ENCODE measurements around the gene FA2H.
"Not testable (repeated sequence)": the region's sequence is repeated elsewhere in the genome, so short reads cannot be mapped to it uniquely, and the experiment has no call there.

The FA2H gene, protein sequence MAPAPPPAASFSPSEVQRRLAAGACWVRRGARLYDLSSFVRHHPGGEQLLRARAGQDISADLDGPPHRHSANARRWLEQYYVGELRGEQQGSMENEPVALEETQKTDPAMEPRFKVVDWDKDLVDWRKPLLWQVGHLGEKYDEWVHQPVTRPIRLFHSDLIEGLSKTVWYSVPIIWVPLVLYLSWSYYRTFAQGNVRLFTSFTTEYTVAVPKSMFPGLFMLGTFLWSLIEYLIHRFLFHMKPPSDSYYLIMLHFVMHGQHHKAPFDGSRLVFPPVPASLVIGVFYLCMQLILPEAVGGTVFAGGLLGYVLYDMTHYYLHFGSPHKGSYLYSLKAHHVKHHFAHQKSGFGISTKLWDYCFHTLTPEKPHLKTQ

DNA sequence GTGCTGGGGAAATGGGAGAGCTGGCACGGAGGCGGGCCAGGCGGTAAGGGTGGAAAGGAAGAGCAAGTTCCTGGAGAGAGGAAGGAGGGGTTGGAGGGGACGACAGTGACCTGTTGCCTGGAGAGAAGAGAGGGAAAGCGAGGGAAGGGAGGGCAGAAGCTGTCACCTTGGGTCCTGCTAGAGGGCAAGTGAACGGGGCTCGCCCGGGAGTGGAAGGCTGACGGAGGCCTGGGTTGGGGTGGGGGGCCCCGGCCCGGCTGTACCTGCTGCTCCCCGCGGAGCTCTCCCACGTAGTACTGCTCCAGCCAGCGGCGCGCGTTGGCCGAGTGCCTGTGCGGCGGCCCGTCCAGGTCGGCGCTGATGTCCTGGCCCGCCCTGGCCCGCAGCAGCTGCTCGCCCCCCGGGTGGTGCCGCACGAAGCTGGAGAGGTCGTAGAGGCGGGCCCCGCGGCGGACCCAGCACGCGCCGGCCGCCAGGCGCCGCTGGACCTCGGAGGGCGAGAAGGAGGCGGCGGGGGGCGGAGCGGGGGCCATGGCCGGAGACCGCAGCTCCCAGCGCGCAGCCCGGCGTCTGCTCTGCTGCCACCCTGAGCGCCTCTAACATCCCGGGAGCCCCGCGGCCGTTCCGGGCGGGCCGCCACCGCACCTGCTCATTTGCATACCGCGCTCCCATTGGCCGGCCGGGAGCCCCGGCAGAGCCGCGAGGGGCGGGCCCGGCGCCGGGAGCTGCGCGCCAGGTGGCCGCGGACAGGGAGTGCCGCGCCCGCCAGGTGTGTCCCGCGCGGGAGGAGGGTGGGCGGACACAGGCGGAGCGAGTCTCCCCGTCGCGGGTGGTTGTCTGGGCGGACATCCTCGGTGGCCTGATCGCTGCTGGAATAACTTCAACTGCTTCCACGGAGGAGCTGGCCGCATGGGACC is at the start of gene FA2H:
Gene FA2H, minus strand, starts transcription at position 598 of the 917 bp plus-strand sequence. Its CDS starts 65 bp downstream, at position 533.
- DNase-seq (ENCODE audit: low read depth in 2 of 2) = peak; percentile 19 to 59

DNA sequence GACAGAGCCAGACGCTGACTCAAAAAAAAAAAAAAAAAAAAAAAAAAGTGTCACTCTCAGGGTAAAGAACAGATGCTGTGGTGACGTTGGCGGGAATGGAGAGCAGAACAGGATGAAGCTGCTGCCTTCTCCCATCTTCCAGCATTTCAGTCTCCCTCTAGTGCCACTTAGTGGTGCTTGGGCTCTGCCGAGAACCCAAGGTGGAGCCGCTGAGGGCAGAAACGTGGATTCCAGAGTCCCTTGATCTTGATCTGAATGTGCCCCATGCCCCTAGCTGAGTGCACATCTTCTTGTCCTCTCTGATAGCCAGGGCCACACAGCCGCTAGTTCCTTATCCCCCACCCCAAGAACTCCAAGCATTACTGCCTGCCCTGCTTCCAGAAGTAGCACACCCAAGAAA is 43.2 kb upstream of the FA2H start:
- DNase-seq (ENCODE audit: low read depth in 2 of 2) = no peak

DNA sequence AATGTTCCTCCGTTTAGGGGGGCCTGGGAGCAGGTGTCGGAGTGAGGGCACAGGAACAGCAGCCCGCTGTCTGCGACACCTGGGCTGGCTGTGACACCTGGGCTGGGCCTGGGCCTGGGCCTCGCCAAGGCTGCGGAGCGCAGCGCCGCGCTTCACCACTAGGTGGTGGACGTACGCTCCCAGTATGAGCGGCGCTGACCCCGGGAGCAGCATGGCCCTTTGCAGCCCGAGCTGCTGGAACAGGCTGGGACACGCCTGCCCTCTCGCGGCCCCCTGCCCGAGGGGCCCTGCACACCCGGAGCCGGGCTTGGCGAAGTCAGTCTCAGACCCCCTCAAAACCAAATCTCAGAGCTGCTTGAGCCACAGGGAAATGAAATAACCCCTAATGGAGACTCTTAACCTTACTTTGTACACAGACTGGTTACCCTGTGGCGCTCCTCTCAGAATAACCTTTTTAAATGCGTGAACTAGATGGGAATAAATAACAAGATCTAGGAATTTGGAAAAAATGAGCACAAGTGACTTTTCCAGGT is 38.6 kb upstream of the FA2H start:
- DNase-seq (ENCODE audit: low read depth in 2 of 2) = peak; percentile 56 to 72

DNA sequence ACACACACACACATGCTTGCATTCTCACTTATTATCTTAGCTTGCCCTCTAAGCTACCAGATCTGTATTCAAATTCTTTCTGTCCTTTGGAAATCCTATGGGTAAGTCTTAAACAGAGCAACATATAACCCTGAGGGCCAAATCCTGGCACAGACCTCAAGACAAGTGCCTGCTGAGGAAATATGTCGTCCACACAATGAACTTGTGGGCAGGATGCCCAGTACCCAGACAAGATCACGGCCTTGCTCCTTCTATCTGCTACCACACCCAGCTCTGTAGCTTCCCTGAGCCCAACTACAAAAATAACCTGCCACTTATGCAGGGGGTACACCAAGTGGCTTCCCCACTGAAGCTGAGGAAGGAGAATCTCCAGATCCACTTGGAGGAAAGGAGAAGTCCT is 37.3 kb upstream of the FA2H start:
- no peak for DNase-seq (ENCODE audit: low read depth in 2 of 2)

DNA sequence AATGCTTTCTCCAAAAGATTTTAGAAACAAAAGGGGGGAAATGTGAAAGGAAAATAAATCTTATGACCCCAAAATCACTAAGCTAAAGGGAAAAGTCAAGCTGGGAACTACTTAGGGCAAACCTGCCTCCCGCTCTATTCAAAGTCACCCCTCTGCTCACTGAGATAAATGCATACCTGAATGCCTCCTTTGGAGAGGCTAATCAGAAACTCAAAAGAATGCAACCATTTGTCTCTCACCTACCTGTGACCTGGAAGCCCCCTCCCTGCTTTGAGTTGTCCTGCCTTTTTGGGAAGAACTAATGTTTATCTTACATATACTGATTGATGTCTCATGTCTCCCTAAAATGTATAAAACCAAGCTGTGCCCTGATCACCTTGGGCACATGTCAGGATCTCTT is 36.6 kb upstream of the FA2H start:
- not testable (repeated sequence) for DNase-seq (ENCODE audit: low read depth in 2 of 2)

DNA sequence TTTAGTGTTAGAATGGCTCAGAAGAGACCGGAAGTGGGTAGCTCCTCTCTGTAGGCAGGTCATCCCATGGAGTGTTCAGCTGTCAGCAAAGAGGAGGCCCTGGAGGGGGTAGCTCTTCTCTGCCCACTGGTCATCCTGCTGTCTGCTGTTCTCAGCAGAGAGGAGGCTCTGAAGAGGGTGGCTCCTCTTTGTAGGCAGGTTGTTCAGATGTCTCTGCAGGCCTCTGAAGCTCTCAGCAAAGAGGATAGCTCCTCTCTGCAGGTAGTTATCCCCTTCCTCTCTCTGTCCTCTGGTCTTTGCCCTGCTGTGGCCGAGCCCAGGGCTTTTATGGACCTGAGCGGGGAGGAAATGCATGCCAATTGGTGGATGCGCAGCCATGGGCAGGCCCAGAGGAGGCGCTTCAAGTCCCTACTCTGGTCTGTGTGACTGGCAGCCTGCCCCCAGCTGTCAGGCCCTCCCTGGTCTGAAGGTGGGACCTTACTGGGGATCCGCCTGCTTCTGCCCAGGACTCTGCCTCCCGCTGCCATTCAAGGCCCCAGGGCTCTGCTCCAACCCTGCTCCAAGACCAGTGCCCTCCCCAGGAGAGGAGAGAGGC is 32.5 kb upstream of the FA2H start:
- no peak for DNase-seq (ENCODE audit: low read depth in 2 of 2)

DNA sequence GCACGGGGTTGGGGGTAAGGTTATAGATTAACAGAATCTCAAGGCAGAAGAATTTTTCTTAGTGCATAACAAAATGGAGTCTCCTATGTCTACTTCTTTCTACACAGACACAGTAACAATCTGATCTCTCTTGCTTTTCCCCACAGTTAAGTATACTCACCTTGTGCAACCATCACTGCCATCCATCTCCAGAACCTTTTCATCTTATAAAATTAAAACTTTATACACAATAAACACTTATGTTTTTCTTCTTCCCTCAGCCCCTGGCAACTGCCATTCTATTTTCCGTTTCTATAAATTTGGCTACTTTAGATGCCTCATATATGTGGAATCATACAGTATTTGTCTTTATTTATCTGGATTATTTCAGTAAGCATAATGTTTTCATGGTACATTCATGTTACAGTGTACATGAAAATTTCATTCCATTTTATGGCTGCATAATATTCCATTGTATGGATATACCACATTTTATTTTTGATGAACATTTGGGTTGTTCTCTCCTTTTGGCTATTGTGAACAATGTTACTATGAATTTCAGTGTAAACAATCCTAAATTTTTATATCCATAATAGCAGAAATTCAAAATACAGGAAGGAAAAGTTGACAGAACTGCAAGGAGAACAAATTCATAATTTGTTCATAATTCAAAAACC is 25.7 kb upstream of the FA2H start:
- no peak for DNase-seq (ENCODE audit: low read depth in 2 of 2)

DNA sequence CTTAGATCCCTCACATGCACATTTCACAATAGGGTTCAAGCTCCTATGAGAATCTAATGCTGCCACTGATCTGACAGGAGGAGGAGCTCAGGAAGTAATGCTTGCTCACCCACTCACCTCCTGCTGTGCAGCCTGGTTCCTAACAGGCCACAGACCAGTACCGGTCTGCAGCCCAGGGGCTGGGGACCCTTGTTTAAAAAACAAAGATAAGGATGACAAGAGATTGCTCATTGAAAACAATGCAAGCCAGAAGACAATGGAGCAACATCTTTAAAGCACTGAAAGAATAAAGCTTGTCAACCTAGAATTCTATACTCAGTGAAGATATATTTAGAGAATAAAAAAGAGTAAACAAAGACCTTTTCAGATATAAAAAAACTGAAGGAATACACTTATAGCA is 22.8 kb upstream of the FA2H start:
- no peak for DNase-seq (ENCODE audit: low read depth in 2 of 2)

DNA sequence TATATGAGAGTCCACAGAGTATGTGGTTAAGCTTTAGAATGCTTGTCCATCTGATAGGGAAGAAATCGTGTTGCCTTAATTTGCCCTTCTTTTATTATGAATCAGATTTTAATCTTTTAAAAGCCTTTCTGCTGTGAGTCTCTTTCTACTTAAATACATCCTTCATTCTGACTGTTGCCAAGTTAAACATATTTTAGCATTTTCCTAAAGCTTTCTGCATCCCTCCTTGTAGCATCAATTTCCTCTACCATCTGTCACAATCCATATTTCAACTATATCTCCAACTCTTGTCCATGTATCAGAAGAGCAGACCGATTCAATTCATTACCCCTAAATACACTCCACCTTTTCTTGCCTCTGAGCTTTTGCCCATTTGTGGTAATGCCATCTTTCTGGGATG is 20.5 kb upstream of the FA2H start:
- no peak for DNase-seq (ENCODE audit: low read depth in 2 of 2)

DNA sequence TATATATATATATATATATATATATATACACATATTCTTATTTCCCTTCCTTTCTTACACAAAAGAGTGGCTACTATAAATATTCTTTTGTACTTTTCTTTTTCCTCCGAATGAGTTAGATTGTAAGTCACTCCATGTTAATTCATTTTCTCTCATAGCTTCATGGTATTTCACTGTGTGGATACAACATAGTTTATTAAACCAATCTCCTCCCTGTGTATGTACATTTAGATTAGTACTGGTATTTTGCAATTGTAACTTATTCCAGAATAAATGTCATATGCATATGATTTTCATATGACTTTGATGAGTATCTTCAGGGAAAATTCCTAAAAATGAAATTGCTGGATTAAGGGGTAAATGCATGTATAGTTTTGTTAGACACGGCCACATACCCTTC is 20.0 kb upstream of the FA2H start:
- DNase-seq (ENCODE audit: low read depth in 2 of 2) = no peak

DNA sequence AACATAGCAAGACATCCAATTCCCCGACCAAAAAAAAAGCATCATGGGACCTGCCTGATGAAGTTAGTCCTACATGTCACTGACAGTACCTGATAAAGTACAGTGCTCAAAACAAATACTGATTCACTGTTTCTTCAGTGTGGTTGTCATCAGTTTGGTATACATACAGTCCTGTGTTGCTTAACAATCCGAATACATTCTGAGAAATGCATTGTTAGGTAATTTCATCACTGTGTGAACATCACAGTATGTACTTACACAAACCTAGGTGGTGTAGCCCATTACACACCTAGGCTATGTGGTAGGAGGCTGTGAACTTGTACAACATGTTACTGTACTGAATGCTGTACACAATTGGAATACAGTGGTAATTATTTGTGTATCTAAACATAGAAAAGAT is 19.0 kb upstream of the FA2H start:
- no peak for DNase-seq (ENCODE audit: low read depth in 2 of 2)

DNA sequence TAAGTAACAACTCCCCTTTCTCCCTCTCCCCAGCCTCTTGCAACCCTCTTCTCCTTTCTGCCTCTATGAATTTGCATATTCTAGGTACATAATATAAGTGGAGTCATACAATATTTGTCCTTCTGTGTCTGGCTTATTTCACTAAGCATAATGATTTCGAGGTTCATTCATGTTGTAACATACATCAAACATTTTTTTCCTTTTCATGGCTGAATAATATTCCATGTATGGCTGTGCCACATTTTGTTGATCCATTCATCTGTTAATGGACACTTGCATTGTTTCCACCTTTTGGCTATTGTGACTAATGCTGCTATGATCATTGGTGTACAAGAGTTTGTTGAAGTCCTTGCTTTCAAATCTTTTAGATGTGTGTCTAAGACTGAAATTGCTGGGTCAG is 17.6 kb upstream of the FA2H start:
- no peak for DNase-seq (ENCODE audit: low read depth in 2 of 2)

DNA sequence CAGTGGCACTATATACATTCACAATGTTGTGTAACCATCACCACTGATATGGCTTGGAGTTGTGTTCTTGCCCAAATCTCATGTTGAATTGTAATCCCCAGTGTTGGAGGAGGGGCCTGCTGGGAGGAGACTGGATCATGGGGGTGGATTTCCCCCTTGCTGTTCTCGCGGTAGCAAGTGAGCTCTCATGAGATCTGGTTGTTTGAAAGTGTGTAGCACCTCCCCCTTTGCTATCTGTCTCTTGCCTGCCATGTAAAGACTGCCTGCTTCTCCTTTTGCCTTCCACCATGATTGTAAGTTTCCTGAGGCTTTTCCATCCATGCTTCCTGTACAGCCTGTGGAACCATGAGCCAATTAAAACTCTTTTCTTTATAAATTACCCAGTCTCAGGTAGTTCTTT is 17.1 kb upstream of the FA2H start:
- DNase-seq (ENCODE audit: low read depth in 2 of 2) = not testable (repeated sequence)

DNA sequence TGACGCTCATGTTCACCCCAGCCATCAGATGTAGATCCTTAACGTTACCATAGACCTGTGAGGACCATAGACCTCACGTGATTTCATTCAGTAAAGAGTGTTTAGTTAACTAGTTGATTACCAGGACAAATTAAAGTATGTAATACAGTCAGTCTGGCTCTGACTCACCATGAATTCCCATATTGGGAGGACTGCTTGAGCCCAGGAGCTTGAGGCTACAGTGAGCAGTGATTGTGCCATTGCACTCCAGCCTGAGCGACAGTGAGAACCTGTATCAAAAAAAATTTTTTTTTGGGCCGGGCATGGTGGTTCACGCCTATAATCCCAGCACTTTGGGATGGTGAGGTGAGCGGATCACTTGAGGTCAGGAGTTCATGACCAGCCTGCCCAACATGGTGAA is 13.5 kb upstream of the FA2H start:
- no peak for DNase-seq (ENCODE audit: low read depth in 2 of 2)

DNA sequence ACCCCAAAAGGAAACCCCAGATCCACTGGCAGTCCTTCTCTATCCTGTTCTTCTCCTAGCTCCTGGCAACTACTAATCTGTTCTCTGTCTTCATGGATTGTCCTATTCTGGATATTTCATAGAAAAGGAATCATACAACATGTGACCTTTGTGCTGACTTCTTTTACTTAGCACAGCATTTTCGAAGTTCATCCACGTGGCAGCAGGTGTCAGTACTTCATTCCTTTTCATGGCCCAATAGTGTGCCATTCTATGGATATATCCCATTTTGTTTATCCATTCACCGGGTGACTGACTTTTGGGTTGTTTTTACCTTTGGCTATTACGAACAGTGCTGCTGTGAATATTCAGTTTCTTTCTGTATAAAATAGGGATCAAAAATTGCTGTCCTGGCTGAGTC is 10.4 kb upstream of the FA2H start:
- DNase-seq (ENCODE audit: low read depth in 2 of 2) = no peak

DNA sequence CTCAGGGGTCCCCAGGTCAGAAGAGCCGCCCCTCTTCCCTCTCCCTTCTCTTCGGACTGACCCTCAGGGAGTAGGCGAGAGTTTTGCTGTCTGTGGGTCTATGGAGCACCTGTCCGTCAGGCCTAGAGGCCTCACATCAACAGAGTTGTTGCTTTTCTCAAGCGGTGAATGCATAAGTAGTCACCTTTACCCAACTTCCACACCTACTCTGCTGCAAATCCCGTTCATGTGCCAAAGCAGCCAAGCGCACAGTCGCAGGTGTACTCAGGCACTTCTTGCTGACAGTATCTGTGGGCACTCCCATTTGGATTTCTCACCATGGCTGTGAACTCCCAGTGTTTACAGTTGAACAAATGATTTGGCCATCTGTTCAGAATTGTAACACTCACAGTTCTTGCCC is 4.0 kb upstream of the FA2H start:
- no peak for DNase-seq (ENCODE audit: low read depth in 2 of 2)

DNA sequence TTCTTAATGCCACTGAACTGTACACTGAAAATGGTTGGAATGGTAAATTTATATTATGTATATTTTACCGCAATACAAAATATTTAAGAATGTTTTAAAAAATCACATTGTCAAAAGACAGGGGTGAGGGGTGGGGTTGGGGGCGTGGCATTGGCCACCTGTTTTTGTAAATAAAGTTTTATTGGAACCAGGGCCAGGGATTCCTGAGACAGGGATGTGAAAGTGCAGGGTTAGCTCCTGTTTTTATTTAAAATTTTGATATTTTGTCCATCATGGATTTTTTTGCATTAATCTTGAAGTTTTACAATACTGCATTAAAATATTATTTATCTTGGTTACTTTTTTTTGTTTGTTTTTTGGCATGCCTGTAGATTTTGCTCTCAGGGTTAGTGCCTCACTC is 2.3 kb upstream of the FA2H start:
- DNase-seq (ENCODE audit: low read depth in 2 of 2) = no peak

DNA sequence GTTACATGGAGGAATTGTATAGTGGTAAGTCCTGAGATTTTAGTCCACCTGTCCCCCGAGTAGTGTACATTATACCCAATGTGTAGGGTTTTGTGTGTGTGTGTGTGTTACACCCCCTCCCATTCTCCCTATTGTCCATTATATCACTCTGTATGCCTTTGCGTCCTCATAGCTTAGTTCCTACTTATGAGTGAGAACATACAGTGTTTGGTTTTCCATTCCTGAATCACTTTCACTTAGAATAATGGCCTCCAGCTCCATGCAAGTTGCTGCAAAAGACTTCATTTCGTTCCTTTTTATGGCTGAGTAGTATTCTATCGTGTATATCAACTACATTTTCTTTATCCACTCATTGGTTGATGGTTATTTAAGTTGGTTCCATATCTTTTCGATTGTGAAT is 635 bp upstream of the FA2H start:
- DNase-seq (ENCODE audit: low read depth in 2 of 2) = no peak

DNA sequence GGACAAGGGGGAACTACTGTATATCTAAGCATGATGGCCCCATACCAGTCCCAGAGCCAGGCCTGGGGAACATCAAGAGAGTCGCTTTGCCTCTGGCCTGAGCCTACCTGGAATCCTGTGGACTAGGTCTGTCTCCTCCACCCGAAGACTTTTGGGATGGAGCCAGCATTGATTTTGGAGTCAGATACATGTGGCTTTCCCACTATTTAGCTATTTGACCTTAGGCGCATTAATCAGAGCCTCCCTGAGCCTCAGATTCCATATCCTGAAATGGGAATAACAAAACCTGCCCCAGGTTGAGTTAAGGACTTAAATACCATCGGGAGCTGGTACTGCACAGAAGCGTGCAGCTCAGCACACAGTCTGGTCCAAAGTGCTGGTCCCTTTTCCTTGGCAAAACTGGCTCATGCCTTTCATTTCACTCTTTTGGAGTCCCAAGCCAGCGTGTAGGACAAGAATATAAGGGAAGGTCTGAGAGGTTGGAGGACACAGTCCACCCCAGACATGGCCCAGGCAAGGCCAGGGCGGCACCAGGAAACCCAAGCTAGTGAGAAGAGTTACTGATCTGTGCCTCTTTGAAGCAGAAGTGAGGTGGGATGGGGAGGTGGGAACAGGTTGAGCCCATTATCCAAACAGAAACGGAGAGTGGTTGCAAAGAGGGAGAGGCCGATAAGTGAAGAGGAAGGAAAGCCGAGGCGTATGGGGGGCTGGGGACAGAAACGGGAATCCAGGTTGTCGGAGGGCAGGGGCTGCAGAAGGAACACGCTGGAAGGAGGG is 986 bp downstream of the FA2H start:
- DNase-seq (ENCODE audit: low read depth in 2 of 2) = no peak

DNA sequence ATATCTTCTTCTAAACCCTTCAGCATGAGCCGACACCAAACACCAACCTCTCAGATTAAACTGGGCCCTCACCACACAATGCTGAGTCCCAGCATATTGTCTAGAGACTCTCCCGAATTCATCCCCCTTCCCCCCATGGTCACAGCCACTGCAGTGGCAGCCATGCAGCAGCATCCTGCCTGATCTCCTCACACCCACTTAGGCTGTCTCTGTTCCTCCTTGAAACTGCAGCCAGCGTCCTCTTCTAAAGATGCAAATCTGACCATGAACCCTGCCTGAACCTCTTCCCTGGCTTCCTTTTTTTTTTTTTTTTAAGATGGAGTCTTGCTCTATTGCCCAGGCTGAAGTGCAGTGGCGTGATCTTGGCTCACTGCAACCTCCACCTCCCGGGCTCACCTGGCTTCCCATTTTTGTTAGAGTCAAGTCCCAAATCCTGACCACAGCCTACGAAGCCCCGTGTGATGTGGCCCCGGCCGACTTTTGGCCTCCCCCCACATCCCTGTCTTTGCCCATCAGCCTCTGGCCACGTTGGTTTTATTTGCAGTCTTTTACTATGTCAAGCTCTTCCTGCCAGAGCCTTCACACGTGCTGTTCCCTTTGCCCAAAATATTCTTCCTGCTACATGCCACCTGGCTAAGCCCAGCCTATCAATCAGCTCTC is 2.8 kb downstream of the FA2H start:
- no peak for DNase-seq (ENCODE audit: low read depth in 2 of 2)

Measured in stimulated activated CD4-positive, alpha-beta T cell treated with anti-CD3 and anti-CD28 coated beads, Interleukin-15, amount 100 ng/mL, for 48 hours (primary cell).